ENCODE results near the gene UTP14C.

DNA sequence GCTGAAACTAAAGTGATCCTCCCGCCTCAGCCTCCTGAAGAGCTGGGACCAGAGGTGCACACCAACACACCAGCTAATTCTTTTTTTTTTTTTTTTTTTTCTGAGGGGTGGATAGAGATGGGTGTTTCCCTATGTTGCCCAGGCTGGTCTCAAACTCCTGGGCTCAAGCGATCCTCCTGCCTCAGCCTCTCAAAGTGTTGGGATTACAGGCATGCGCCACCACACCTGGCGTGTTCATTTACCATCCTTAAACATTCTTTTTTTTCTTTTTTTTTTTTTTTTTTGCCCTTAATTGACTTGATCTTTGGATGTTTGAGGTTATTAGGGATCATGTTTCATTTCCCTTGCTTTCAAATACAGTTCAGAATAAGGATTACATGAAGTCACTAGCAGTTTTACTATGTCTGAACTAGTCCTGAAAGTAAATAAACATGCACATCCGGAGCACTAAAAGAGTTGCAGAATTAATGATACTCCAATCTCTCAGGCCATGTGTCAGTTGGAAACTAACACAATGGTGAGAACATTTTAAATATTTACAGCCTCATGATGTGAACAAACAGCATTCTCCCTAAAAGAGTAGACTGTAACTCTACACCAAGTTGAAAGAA, 10.2 kb downstream of the UTP14C start:
- TF ChIP-seq, protein P1, sequence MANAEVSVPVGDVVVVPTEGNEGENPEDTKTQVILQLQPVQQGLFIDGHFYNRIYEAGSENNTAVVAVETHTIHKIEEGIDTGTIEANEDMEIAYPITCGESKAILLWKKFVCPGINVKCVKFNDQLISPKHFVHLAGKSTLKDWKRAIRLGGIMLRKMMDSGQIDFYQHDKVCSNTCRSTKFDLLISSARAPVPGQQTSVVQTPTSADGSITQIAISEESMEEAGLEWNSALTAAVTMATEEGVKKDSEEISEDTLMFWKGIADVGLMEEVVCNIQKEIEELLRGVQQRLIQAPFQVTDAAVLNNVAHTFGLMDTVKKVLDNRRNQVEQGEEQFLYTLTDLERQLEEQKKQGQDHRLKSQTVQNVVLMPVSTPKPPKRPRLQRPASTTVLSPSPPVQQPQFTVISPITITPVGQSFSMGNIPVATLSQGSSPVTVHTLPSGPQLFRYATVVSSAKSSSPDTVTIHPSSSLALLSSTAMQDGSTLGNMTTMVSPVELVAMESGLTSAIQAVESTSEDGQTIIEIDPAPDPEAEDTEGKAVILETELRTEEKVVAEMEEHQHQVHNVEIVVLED (CRISPR knock-in tag; IDR thresholded peaks at IDR 0.05; ENCODE audit: borderline replicate concordance) = no peak
- TF ChIP-seq, protein P2, sequence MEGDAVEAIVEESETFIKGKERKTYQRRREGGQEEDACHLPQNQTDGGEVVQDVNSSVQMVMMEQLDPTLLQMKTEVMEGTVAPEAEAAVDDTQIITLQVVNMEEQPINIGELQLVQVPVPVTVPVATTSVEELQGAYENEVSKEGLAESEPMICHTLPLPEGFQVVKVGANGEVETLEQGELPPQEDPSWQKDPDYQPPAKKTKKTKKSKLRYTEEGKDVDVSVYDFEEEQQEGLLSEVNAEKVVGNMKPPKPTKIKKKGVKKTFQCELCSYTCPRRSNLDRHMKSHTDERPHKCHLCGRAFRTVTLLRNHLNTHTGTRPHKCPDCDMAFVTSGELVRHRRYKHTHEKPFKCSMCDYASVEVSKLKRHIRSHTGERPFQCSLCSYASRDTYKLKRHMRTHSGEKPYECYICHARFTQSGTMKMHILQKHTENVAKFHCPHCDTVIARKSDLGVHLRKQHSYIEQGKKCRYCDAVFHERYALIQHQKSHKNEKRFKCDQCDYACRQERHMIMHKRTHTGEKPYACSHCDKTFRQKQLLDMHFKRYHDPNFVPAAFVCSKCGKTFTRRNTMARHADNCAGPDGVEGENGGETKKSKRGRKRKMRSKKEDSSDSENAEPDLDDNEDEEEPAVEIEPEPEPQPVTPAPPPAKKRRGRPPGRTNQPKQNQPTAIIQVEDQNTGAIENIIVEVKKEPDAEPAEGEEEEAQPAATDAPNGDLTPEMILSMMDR (CRISPR knock-in tag; IDR thresholded peaks at IDR 0.05) = no peak
- TF ChIP-seq ZNF557 (CRISPR knock-in tag; IDR thresholded peaks at IDR 0.05) (no peak), ZNF160 (CRISPR knock-in tag; IDR thresholded peaks at IDR 0.05) (no peak), ZNF652 (CRISPR knock-in tag; IDR thresholded peaks at IDR 0.05; ENCODE audit: borderline replicate concordance, low read depth) (no peak), CBX1 (IDR thresholded peaks at IDR 0.05; ENCODE audit: low read depth) (no peak), MAFK (conservative IDR thresholded peaks at IDR 0.05 in 1 of 2, IDR thresholded peaks at IDR 0.05 in 1 of 2; ENCODE audit: low read length in 2 of 2) (no peak), SETDB1 (CRISPR knock-in tag; IDR thresholded peaks at IDR 0.05; ENCODE audit: borderline replicate concordance) (no peak), ZNF232 (CRISPR knock-in tag; IDR thresholded peaks at IDR 0.05; ENCODE audit: borderline replicate concordance) (no peak), FOXJ3 (CRISPR knock-in tag; IDR thresholded peaks at IDR 0.05; ENCODE audit: borderline replicate concordance) (no peak), EZH2 (conservative IDR thresholded peaks at IDR 0.05; ENCODE audit: low read depth, low read length) (no peak), ZNF230 (CRISPR knock-in tag; IDR thresholded peaks at IDR 0.05) (no peak)
- TF ChIP-seq, protein P3, sequence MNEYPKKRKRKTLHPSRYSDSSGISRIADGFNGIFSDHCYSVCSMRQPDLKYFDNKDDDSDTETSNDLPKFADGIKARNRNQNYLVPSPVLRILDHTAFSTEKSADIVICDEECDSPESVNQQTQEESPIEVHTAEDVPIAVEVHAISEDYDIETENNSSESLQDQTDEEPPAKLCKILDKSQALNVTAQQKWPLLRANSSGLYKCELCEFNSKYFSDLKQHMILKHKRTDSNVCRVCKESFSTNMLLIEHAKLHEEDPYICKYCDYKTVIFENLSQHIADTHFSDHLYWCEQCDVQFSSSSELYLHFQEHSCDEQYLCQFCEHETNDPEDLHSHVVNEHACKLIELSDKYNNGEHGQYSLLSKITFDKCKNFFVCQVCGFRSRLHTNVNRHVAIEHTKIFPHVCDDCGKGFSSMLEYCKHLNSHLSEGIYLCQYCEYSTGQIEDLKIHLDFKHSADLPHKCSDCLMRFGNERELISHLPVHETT (CRISPR knock-in tag; conservative IDR thresholded peaks at IDR 0.05) = no peak
- TF ChIP-seq, protein P4, sequence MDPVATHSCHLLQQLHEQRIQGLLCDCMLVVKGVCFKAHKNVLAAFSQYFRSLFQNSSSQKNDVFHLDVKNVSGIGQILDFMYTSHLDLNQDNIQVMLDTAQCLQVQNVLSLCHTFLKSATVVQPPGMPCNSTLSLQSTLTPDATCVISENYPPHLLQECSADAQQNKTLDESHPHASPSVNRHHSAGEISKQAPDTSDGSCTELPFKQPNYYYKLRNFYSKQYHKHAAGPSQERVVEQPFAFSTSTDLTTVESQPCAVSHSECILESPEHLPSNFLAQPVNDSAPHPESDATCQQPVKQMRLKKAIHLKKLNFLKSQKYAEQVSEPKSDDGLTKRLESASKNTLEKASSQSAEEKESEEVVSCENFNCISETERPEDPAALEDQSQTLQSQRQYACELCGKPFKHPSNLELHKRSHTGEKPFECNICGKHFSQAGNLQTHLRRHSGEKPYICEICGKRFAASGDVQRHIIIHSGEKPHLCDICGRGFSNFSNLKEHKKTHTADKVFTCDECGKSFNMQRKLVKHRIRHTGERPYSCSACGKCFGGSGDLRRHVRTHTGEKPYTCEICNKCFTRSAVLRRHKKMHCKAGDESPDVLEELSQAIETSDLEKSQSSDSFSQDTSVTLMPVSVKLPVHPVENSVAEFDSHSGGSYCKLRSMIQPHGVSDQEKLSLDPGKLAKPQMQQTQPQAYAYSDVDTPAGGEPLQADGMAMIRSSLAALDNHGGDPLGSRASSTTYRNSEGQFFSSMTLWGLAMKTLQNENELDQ (CRISPR knock-in tag; IDR thresholded peaks at IDR 0.05; ENCODE audit: borderline replicate concordance) = no peak
